Rectal smooth muscle tissue (tissue), 1 donor: Measurements from ENCODE around the gene PTPN7.
A peak's percentile ranks its signal among the peaks of the same experiment; 100 is the strongest.

Experiments
- H3K27ac ChIP-seq: one replicate; pipeline ENCODE4 v1.7.0; 2013; ENCODE audit warnings: low read depth, low read length, inconsistent platforms
- H3K27me3 ChIP-seq: one replicate; pipeline ENCODE4 v1.7.0; 2013; ENCODE audit warnings: low read length; ENCODE audit not compliant: control insufficient read depth, insufficient read depth
- H3K36me3 ChIP-seq: one replicate; pipeline ENCODE4 v1.7.0; 2013; ENCODE audit warnings: low read length; ENCODE audit not compliant: control insufficient read depth, insufficient read depth
- H3K4me1 ChIP-seq: one replicate; pipeline ENCODE4 v1.7.0; 2013; ENCODE audit warnings: low read length; ENCODE audit not compliant: control insufficient read depth, insufficient read depth
- H3K4me3 ChIP-seq: one replicate; pipeline ENCODE4 v1.7.0; 2013; ENCODE audit warnings: low read length
- H3K9ac ChIP-seq: one replicate; pipeline ENCODE4 v1.7.0; 2013; ENCODE audit warnings: low read length

PTPN7 gene

GRCh38 chr1:202140833-202141232 lies 19.6 kb downstream of the PTPN7 start:
- peaks cover 14% of the 10 kb centered on the region for H3K4me1 ChIP-seq
- H3K9ac ChIP-seq = no peak overlapping the region
- H3K27me3 ChIP-seq = no peaks in the 10 kb centered on the region
- H3K27ac ChIP-seq = no peak overlapping the region
- H3K36me3 ChIP-seq = peaks cover 8% of the 10 kb centered on the region
- no peak overlapping the region for H3K4me3 ChIP-seq

DNA sequence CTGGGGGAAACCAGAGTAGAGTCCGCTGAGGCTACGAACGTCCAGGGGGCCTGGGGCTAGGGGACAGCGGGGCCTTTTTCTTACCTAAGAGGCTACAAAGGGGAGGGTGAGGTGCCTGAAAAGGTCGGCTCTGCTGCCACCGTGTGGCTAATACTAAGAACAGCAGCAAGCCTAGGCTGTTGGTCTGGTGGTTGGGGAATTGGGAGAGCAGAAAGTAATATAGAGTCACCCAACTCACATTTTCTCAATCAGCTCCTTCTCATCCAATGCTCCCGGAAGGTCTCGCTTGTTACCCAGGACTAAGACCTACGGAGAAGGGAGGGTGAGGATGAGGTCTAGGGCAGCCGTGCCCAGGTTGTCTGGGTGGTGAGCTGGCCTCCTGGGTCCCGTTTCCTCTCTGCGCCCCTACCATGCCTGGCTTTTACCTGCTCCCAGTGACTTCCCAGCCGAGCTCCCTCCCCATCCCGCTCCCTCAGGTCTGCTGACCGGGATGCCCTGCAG lies 25.1 kb downstream of the PTPN7 start:
- no peak overlapping the region for H3K4me3 ChIP-seq
- H3K4me1 ChIP-seq = peaks cover 15% of the 10 kb centered on the region
- H3K27me3 ChIP-seq = no peaks in the 10 kb centered on the region
- H3K9ac ChIP-seq = peak overlapping the region; percentile 22
- H3K36me3 ChIP-seq = peaks cover 24% of the 10 kb centered on the region
- H3K27ac ChIP-seq = peak overlapping the region; percentile 6

DNA sequence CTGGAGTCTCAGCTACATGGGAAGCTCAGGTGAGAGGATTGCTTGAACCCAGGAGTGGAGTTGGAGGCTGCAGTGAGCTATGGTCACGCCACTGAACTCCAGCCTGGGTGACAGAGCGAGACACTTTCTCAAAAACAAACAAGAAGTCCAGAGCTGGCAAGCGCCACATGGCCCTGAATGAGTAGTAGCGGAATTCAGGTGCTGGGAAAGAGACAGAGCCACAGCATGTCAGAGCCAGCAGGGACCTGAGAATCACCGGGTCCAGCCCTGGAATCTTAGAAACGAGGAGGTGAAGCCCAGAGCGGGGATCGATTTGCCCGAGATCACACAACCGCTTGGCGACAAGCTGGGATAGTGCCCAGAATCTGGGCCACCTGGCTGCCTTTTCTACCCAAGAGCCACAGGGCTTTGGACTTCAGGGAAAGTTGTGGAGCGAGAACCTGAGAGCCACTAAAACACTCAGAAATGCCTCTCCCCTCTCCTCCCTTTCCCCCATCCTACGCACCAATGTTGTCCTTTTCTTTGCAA lies 25.7 kb downstream of the PTPN7 start:
- peaks cover 24% of the 10 kb centered on the region for H3K36me3 ChIP-seq
- H3K27ac ChIP-seq = peak overlapping the region; percentile 6
- H3K4me3 ChIP-seq = no peak overlapping the region
- peaks cover 15% of the 10 kb centered on the region for H3K4me1 ChIP-seq
- H3K9ac ChIP-seq = peak overlapping the region; percentile 22
- H3K27me3 ChIP-seq = no peaks in the 10 kb centered on the region

DNA sequence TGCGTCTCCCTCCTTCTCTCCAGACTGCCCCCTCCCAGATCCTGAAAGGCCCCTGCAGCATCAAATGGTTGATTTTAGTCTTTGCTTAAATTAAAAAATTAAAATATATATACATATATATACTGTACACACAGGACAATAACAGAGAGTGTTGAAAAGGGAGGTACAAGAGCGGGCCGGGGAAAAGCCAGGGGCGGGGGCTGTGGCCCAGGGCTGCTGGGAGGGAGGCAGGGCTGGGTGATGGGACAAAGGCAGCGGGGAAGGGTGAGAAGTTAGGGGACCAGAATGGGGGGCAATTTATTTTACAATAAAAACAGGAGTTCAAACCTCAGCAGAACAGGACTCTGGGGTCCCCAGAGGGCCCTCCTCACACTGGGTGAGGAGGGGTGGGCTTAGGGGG lies 26.4 kb downstream of the PTPN7 start:
- Histone ChIP-seq H3K27ac (no peak overlapping the region), H3K4me3 (no peak overlapping the region), H3K27me3 (no peaks in the 10 kb centered on the region), H3K36me3 (peaks cover 24% of the 10 kb centered on the region), H3K4me1 (peaks cover 15% of the 10 kb centered on the region), H3K9ac (no peak overlapping the region)

DNA sequence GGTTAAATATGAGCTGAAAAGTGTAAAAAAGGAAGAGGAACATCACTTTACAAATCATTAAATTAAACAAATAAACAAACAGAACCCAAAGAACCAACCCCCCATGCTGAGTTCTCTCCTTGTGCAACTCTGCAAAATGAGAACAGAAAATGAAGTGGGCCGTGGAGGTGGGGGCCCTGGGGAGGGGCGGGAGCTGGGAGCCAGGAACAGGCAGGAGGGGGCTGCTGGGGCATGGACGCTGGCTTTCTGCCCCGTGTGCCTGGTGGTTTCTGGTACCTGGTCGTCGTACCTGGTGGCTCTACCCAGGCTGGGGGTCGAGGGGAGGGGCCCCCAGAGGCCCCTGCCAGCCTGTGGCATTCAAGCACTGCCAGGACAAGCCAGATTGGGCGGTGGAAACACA lies 26.9 kb downstream of the PTPN7 start:
- Histone ChIP-seq H3K36me3 (peaks cover 24% of the 10 kb centered on the region), H3K27ac (no peak overlapping the region), H3K9ac (no peak overlapping the region), H3K27me3 (no peaks in the 10 kb centered on the region), H3K4me1 (peaks cover 15% of the 10 kb centered on the region), H3K4me3 (no peak overlapping the region)

GRCh38 chr1:202133001-202133400 lies 27.4 kb downstream of the PTPN7 start:
- peaks cover 24% of the 10 kb centered on the region for H3K36me3 ChIP-seq
- no peaks in the 10 kb centered on the region for H3K27me3 ChIP-seq
- H3K4me1 ChIP-seq = peaks cover 15% of the 10 kb centered on the region
- H3K27ac ChIP-seq = peak overlapping the region; percentile 96
- H3K4me3 ChIP-seq = peak overlapping the region; percentile 19
- H3K9ac ChIP-seq = peak overlapping the region; percentile 45

DNA sequence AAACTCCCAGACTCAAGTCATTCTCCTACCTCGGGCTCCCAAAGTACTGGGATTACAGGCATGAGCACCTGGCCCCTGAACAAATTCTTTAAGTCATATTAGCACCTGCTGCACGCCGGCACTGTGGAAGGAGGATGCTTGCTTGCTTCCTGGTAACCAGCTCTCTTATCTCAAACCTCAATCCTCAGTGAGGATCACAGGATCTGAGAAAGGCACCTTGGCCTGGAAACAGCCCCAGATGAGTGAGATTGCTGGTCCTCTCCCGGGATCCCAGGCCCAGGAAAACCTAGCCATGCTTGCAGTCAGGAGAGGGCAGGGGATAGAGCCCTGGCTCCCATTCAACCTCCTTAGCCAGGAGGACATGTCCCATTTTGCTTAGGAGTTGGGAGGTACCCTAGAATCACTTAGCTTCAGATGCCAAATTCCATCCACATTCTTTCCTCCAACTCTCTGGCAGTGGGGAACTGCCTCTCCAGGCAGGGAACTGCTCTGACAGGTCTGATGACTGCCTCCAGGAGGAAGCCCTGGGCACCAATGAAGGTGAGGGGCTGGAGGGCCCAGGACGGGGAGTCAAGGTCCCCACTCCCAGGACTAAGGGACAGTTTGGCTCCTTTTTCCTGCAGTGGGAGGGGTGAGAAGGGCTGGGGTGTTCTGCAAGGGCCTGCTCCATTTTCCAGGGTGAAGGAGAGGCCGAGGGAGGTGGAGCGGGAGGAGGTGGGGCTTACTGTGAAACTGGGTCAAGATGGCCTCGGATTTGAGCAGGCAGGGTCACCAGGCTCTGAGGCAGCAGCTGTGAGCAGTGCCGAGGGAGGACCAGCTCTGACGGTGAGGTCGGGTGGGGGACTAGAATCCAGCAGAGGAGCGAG lies 28.2 kb downstream of the PTPN7 start:
- Histone ChIP-seq H3K27ac (peak overlapping the region; percentile 96), H3K36me3 (peaks cover 19% of the 10 kb centered on the region), H3K4me1 (peaks cover 15% of the 10 kb centered on the region), H3K4me3 (peak overlapping the region; percentile 19), H3K27me3 (no peaks in the 10 kb centered on the region), H3K9ac (no peak overlapping the region)

DNA sequence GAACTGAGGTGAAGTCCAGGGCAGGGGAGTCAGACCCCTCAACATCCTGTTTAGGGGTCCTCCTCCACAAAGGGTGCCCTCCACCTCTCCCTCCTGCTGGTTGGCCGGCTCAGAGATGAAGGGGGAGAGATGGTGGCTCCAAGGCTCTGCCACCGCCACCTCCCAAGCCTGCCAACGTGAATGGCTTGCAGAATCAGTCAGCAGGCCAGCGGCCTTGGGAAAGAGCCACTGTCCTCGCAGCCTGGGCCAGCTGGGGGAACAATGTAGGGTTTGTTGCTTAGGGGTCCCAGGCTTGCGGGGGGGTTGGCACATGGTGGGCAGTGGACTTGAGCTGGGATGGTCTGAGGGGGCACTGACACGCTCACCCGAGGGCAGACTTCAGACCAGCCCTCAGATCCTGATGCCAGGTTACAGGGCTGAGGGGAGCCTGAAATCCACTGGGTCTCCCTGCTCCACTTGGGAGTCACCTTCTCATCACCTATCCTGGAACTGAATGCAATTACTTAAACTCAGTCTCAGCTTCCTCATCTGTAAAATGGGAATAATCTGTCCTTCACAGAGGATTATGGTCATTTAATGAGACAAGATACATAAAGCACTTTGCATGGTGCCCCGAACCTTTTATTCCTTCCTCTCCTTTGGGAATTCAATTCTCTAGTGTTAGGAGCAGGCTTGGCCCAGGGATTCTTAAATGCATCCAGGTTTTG lies 29.4 kb downstream of the PTPN7 start:
- Histone ChIP-seq H3K4me1 (peaks cover 15% of the 10 kb centered on the region), H3K9ac (no peak overlapping the region), H3K27me3 (no peaks in the 10 kb centered on the region), H3K27ac (peak overlapping the region; percentile 61), H3K4me3 (no peak overlapping the region), H3K36me3 (peaks cover 19% of the 10 kb centered on the region)

DNA sequence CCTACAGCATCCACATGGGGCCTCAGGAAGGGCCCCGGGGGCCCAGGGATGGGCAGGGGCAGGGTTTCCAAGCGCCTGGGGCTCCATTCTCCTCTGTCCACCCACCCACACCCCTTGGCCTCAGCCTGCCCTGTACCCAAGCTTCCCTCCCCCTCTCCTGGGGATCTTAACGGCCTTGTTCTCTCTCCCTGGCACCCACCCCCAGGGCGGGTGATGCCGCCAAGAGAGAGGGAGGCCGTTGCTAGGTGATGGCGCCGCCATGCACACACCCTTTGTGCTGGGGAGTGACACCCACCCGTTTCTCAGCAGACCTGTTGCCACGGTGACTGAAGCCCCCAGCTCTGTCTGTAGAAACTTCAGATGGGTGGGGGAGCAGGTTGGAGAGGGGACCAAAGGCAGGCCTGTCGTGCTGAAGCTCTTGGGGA lies 30.1 kb downstream of the PTPN7 start:
- no peak overlapping the region for H3K9ac ChIP-seq
- H3K4me1 ChIP-seq = peaks cover 15% of the 10 kb centered on the region
- no peak overlapping the region for H3K4me3 ChIP-seq
- H3K36me3 ChIP-seq = peaks cover 15% of the 10 kb centered on the region
- H3K27ac ChIP-seq = peak overlapping the region; percentile 61
- no peaks in the 10 kb centered on the region for H3K27me3 ChIP-seq

GRCh38 chr1:202129453-202130296 lies 30.7 kb downstream of the PTPN7 start:
- H3K9ac ChIP-seq = no peak overlapping the region
- no peak overlapping the region for H3K4me3 ChIP-seq
- H3K36me3 ChIP-seq = peaks cover 13% of the 10 kb centered on the region
- peaks cover 15% of the 10 kb centered on the region for H3K4me1 ChIP-seq
- no peaks in the 10 kb centered on the region for H3K27me3 ChIP-seq
- peak overlapping the region; percentile 61 for H3K27ac ChIP-seq

GRCh38 chr1:202127836-202128622 lies 32.4 kb downstream of the PTPN7 start:
- H3K9ac ChIP-seq = no peak overlapping the region
- H3K27ac ChIP-seq = no peak overlapping the region
- no peak overlapping the region for H3K4me3 ChIP-seq

More at GRCh38 chr1:202127836-202128622, 32.4 kb downstream of the PTPN7 start:
- Histone ChIP-seq H3K4me1 (peaks cover 13% of the 10 kb centered on the region), H3K36me3 (peaks cover 5% of the 10 kb centered on the region), H3K27me3 (no peaks in the 10 kb centered on the region)
